Panc1 (cell line): Measurements from ENCODE around the gene SPATA24.

Source experiments
- POLR2AphosphoS5 ChIP-seq: IDR thresholded peaks from 2 replicates; pipeline ENCODE4 v1.6.1; 2012; ENCODE audit warnings: mild to moderate bottlenecking, low read depth, low read length, moderate library complexity
- TF ChIP-seq, protein P1 (sequence below): fragments of 450-650 bp; IDR thresholded peaks from 2 replicates; pipeline ENCODE4 v1.5.1; 2017; ENCODE audit warnings: mild to moderate bottlenecking

DNA sequence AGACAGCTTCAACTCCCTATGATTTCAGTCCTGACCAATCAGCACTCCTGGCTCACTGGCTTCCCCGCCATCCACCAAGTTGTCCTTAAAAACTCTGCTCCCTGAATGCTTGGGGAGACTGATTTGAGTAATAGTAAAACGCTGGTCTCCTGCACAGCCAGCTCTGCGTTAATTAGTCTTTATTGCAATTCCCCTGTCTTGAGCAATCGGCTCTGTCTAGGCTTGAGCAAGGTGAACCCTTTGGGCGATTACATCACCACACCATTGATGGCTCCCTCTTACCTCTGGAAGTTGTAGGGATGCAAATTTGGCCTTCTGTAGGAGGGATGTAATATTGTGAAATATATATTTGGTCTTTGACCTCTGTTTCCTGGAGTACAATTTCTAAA lies 17.8 kb downstream of the SPATA24 start:
- TF ChIP-seq, protein P1, sequence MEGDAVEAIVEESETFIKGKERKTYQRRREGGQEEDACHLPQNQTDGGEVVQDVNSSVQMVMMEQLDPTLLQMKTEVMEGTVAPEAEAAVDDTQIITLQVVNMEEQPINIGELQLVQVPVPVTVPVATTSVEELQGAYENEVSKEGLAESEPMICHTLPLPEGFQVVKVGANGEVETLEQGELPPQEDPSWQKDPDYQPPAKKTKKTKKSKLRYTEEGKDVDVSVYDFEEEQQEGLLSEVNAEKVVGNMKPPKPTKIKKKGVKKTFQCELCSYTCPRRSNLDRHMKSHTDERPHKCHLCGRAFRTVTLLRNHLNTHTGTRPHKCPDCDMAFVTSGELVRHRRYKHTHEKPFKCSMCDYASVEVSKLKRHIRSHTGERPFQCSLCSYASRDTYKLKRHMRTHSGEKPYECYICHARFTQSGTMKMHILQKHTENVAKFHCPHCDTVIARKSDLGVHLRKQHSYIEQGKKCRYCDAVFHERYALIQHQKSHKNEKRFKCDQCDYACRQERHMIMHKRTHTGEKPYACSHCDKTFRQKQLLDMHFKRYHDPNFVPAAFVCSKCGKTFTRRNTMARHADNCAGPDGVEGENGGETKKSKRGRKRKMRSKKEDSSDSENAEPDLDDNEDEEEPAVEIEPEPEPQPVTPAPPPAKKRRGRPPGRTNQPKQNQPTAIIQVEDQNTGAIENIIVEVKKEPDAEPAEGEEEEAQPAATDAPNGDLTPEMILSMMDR: no peak
- TF ChIP-seq POLR2AphosphoS5: no peak
